SK-N-SH (cell line): ENCODE measurements around the gene SLC2A11.

Experiments used
- CTCF ChIP-seq: fragments of 200-600 bp; sonication (generic); IDR thresholded peaks from 2 replicates; pipeline ENCODE4 v1.6.1; 2017; ENCODE audit warnings: antibody characterized with exemption, mild to moderate bottlenecking, moderate library complexity
- EZH2phosphoT487 ChIP-seq: fragments of 200-600 bp; sonication (generic); IDR thresholded peaks from 2 replicates; pipeline ENCODE4 v1.6.1; 2017; ENCODE audit warnings: low read depth, mixed run types, mild to moderate bottlenecking, antibody characterized with exemption, moderate library complexity, borderline replicate concordance
- FOXM1 ChIP-seq: IDR thresholded peaks from 2 replicates; pipeline ENCODE4 v1.4.0; 2012; ENCODE audit warnings: low read depth, mild to moderate bottlenecking
- GATA2 ChIP-seq: sonication (generic); formaldehyde crosslinking; IDR thresholded peaks from 2 replicates; pipeline ENCODE4 v1.5.0; 2020; ENCODE audit warnings: mild to moderate bottlenecking, missing genetic modification reagents
- MEF2A ChIP-seq: IDR thresholded peaks from 2 replicates; pipeline ENCODE4 v1.4.0; 2012; ENCODE audit warnings: low read depth, borderline replicate concordance
- NRF1 ChIP-seq: IDR thresholded peaks from 2 replicates; pipeline ENCODE4 v1.6.1; 2012; ENCODE audit warnings: low read depth, mild to moderate bottlenecking, low read length
- POLR2AphosphoS5 ChIP-seq: IDR thresholded peaks from 2 replicates; pipeline ENCODE4 v1.6.1; 2012; ENCODE audit warnings: low read depth, low read length
- SIN3A ChIP-seq: IDR thresholded peaks from 2 replicates; pipeline ENCODE4 v1.6.1; 2012; ENCODE audit warnings: low read depth, mild to moderate bottlenecking, low read length, moderate library complexity, borderline replicate concordance
- SMC3 ChIP-seq: IDR thresholded peaks from 2 replicates; pipeline ENCODE4 v1.6.1; 2012; ENCODE audit warnings: low read depth, low read length, improper control_type of control experiment
- TAF1 ChIP-seq: IDR thresholded peaks from 2 replicates; pipeline ENCODE4 v1.6.1; 2012; ENCODE audit warnings: low read depth, mild to moderate bottlenecking, low read length, moderate library complexity, borderline replicate concordance
- USF1 ChIP-seq: IDR thresholded peaks from 2 replicates; pipeline ENCODE4 v1.4.0; 2012; ENCODE audit warnings: low read depth, borderline replicate concordance
- TF ChIP-seq, protein P1 (sequence below): IDR thresholded peaks from 2 replicates; pipeline ENCODE4 v1.4.0; 2012; ENCODE audit warnings: low read depth, borderline replicate concordance
- TF ChIP-seq, protein P2 (sequence below): fragments of 150-350 bp; IDR thresholded peaks from 2 replicates; pipeline ENCODE4 v1.6.1; 2016; ENCODE audit warnings: mild to moderate bottlenecking, low read depth, low read length
- TF ChIP-seq, protein P3 (sequence below): IDR thresholded peaks from 2 replicates; pipeline ENCODE4; 2012

DNA sequence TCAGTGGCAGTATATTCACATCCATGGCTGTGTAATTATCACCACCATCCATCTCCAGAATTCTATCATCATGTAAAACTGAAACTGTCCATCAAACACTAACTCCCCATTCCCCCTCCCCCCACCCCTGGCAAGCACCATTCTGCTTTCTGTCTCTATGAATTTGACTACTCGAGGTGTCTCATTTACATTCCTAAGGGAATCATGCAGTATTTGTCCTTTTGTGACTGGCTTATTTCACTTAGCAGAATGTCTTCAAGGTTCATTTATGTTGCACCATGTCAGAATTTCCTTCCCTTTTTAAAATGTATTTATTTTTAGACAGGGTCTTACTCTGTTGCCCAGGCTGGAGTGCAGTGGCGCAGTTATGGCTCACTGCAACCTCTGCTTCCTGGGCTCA is 39.1 kb upstream of the SLC2A11 start:
- TF ChIP-seq, protein P1, sequence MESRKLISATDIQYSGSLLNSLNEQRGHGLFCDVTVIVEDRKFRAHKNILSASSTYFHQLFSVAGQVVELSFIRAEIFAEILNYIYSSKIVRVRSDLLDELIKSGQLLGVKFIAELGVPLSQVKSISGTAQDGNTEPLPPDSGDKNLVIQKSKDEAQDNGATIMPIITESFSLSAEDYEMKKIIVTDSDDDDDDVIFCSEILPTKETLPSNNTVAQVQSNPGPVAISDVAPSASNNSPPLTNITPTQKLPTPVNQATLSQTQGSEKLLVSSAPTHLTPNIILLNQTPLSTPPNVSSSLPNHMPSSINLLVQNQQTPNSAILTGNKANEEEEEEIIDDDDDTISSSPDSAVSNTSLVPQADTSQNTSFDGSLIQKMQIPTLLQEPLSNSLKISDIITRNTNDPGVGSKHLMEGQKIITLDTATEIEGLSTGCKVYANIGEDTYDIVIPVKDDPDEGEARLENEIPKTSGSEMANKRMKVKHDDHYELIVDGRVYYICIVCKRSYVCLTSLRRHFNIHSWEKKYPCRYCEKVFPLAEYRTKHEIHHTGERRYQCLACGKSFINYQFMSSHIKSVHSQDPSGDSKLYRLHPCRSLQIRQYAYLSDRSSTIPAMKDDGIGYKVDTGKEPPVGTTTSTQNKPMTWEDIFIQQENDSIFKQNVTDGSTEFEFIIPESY = no peak
- TF ChIP-seq CTCF (no peak), MEF2A (no peak), SIN3A (no peak), NRF1 (no peak), TAF1 (no peak), POLR2AphosphoS5 (no peak), GATA2 (CRISPR knock-in tag) (no peak), USF1 (no peak), FOXM1 (no peak), EZH2phosphoT487 (no peak), SMC3 (no peak)
- TF ChIP-seq, protein P2, sequence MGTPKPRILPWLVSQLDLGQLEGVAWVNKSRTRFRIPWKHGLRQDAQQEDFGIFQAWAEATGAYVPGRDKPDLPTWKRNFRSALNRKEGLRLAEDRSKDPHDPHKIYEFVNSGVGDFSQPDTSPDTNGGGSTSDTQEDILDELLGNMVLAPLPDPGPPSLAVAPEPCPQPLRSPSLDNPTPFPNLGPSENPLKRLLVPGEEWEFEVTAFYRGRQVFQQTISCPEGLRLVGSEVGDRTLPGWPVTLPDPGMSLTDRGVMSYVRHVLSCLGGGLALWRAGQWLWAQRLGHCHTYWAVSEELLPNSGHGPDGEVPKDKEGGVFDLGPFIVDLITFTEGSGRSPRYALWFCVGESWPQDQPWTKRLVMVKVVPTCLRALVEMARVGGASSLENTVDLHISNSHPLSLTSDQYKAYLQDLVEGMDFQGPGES = no peak
- TF ChIP-seq, protein P3, sequence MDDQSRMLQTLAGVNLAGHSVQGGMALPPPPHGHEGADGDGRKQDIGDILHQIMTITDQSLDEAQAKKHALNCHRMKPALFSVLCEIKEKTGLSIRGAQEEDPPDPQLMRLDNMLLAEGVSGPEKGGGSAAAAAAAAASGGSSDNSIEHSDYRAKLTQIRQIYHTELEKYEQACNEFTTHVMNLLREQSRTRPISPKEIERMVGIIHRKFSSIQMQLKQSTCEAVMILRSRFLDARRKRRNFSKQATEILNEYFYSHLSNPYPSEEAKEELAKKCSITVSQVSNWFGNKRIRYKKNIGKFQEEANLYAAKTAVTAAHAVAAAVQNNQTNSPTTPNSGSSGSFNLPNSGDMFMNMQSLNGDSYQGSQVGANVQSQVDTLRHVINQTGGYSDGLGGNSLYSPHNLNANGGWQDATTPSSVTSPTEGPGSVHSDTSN = no peak
